ENCODE measurements around the gene MRPL53. TPM values are rescaled to one million over a fixed set of nuclear protein-coding genes. Genes with fewer than 3 reads are reported as not detected.

The MRPL53 gene
- total and polyA plus RNA-seq, 2 of the 13 experiments (the other 11 are each of a cell fraction or from before 2014, with no cell fraction given), result 34.3 to 51.9 TPM

DNA sequence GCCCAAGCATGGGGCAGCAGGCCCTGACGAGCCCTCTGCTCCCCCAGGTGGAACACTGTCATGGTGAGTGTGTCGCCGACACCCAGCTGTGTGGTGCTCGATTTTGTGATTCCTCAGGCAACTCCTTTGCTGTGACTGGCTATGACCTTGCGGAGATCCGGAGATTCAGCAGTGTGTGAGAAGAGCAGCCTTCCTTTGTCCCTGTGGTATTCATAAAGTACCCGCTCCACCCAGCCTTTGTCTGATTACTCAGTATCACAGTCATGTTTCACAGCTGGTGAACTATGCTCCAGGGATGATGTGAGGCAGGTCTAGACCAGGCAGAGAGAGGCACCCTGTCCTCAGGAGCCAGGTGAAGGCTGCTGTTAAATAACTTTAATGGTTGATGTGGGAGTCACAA is 47.0 kb downstream of the MRPL53 start (continued):
- TF ChIP-seq, protein P1, sequence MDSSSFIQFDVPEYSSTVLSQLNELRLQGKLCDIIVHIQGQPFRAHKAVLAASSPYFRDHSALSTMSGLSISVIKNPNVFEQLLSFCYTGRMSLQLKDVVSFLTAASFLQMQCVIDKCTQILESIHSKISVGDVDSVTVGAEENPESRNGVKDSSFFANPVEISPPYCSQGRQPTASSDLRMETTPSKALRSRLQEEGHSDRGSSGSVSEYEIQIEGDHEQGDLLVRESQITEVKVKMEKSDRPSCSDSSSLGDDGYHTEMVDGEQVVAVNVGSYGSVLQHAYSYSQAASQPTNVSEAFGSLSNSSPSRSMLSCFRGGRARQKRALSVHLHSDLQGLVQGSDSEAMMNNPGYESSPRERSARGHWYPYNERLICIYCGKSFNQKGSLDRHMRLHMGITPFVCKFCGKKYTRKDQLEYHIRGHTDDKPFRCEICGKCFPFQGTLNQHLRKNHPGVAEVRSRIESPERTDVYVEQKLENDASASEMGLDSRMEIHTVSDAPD (CRISPR knock-in tag; IDR thresholded peaks at IDR 0.05), result 0 out of 2 replicates have a peak, but pooled peaks have one; percentile 57
- TF ChIP-seq, protein P2, sequence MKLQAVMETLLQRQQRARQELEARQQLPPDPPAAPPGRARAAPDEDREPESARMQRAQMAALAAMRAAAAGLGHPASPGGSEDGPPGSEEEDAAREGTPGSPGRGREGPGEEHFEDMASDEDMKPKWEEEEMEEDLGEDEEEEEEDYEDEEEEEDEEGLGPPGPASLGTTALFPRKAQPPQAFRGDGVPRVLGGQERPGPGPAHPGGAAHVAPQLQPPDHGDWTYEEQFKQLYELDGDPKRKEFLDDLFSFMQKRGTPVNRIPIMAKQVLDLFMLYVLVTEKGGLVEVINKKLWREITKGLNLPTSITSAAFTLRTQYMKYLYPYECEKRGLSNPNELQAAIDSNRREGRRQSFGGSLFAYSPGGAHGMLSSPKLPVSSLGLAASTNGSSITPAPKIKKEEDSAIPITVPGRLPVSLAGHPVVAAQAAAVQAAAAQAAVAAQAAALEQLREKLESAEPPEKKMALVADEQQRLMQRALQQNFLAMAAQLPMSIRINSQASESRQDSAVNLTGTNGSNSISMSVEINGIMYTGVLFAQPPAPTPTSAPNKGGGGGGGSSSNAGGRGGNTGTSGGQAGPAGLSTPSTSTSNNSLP (IDR thresholded peaks at IDR 0.05; ENCODE audit: low read depth, low read length), result peak; percentile 64
- peak; percentile 52; the same call in 1 of the 2 replicates for TF ChIP-seq SOX5 (CRISPR knock-in tag; IDR thresholded peaks at IDR 0.05; ENCODE audit: borderline replicate concordance)
- peak; percentile 51; the same call in 1 of the 2 replicates for TF ChIP-seq HOXA9 (CRISPR knock-in tag; IDR thresholded peaks at IDR 0.05; ENCODE audit: borderline replicate concordance)
- TF ChIP-seq POLR2G (IDR thresholded peaks at IDR 0.05; ENCODE audit: low read depth, low read length), result peak; percentile 17; the same call in 1 of the 2 replicates
- TF ChIP-seq MTA1 (CRISPR knock-in tag; IDR thresholded peaks at IDR 0.05; ENCODE audit: borderline replicate concordance), result no peak
- TF ChIP-seq MAFG (CRISPR knock-in tag; IDR thresholded peaks at IDR 0.05), result no peak
- TF ChIP-seq SMC3 (IDR thresholded peaks at IDR 0.05; ENCODE audit: low read length), result no peak

DNA sequence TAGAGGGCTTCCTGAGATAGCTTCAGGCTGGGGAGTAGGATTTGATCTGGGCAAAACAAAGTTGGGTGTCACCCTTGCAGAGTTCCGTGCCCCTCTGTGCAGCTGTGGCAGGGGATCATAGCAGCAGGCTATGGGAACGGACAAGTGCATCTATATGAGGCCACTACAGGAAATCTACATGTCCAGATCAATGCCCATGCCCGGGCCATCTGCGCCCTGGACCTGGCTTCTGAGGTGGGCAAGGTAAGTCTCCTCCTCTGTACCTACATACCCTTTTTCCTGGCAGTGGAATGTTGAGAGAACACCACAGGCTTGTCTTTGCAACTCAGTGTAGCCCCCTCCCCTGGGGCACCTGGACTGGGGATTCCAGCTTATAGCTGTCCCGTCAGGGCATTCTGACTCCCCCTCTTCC is 47.5 kb downstream of the MRPL53 start:
- POLR2A ChIA-PET, result interaction anchor here (0.5 to 9.5 kb wide), 11 partner anchors 10 to 76 kb away, joined by 3 to 272 read pairs (median 4); partner anchors contain the start of genes CCDC142, INO80B, RTKN and TTC31
- H3K4me2 ChIP-seq (ENCODE audit: low read depth, low read length), result no peak overlapping the region
- H3K4me3 ChIP-seq (replicated peaks in 1 of 3; ENCODE audit: insufficient read depth in 1 of 3, low read depth in 2 of 3, low read length in 3 of 3), result no peak overlapping the region
- no peaks in the 10 kb centered on the region for H3K9me3 ChIP-seq (ENCODE audit: low read length)
- no peak for DNase-seq (ENCODE audit: low spot score)
- CTCF ChIA-PET (ENCODE audit: low intra/inter-chr PET ratio, low total read pairs), result no interaction called here
- no peak overlapping the region for H3K9ac ChIP-seq (ENCODE audit: insufficient read depth, low read depth, low read length)
- no peak overlapping the region for H2AFZ ChIP-seq (ENCODE audit: low read length)
- peaks cover 15% of the 10 kb centered on the region; the same call in 1 of the 2 replicates for H4K20me1 ChIP-seq (ENCODE audit: insufficient read depth, low read length)
- ATAC-seq, result no peak
- in situ Hi-C loops (cut with HindIII; ENCODE audit: extremely low pct_ligation_motif_present, low pct_unique_long_range_greater_than_20kb) (no loop called here), intact Hi-C loops (cut with micrococcal nuclease; ENCODE audit: unreplicated experiment) (loop anchor here (1.0 to 2.0 kb wide), 2 partner anchors 17 to 40 kb away; partner anchors contain the start of gene MOGS)
- H3K4me1 ChIP-seq (ENCODE audit: insufficient read depth, low read length), result peaks cover 89% of the 10 kb centered on the region
- no peaks in the 10 kb centered on the region for H3K79me2 ChIP-seq (ENCODE audit: insufficient read depth, low read length)
- 91% methylated on average over 5 of the region's 5 CpGs for WGBS (ENCODE audit: low lambda C conversion rate)
- no peak for FAIRE-seq
- no TSS peak for BruUV-seq (replicated peaks)
- peaks cover 0 to 5% of the 10 kb centered on the region in 2 experiments; a peak in 1 of 5 replicates for H3K27me3 ChIP-seq (ENCODE audit: control insufficient read depth in 1 of 2, insufficient read depth in 2 of 2, low read length in 2 of 2)
- peak overlapping the region; percentile 6 for H3K27ac ChIP-seq (ENCODE audit: extremely low read length, insufficient read depth, low read length)
- H3K36me3 ChIP-seq (replicated peaks in 1 of 2; ENCODE audit: control insufficient read depth in 1 of 2, insufficient read depth in 2 of 2, low read length in 2 of 2), result peaks cover 24 to 48% of the 10 kb centered on the region in 2 experiments
- TF ChIP-seq ZNF24 (IDR thresholded peaks at IDR 0.05) (no peak), EHMT2 (IDR thresholded peaks at IDR 0.05; ENCODE audit: borderline replicate concordance, low read depth, low read length) (no peak), RBFOX2 (IDR thresholded peaks at IDR 0.05; ENCODE audit: low read depth, low read length) (peak; percentile 54; the same call in 1 of the 2 replicates), PHF5A (CRISPR knock-in tag; IDR thresholded peaks at IDR 0.05; ENCODE audit: low read depth, unreplicated experiment) (peak; percentile 25), ZNF263 (CRISPR knock-in tag; IDR thresholded peaks at IDR 0.05) (0 out of 2 replicates have a peak, but pooled peaks have one; percentile 28), IRF2 (CRISPR knock-in tag; IDR thresholded peaks at IDR 0.05) (0 out of 2 replicates have a peak, but pooled peaks have one; percentile 0), ZNF883 (CRISPR knock-in tag; IDR thresholded peaks at IDR 0.05; ENCODE audit: not compliant biosample characterization) (peak; percentile 9), POLR2AphosphoS2 (IDR thresholded peaks at IDR 0.05; ENCODE audit: low read depth, low read length) (0 out of 2 replicates have a peak, but pooled peaks have one; percentile 54), RBM22 (optimal IDR thresholded peaks at IDR 0.05; ENCODE audit: low read length) (peak; percentile 13)
- TF ChIP-seq, protein P3, sequence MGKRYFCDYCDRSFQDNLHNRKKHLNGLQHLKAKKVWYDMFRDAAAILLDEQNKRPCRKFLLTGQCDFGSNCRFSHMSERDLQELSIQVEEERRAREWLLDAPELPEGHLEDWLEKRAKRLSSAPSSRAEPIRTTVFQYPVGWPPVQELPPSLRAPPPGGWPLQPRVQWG (CRISPR knock-in tag; IDR thresholded peaks at IDR 0.05; ENCODE audit: borderline replicate concordance, low read depth), result no peak
- TF ChIP-seq, protein P4, sequence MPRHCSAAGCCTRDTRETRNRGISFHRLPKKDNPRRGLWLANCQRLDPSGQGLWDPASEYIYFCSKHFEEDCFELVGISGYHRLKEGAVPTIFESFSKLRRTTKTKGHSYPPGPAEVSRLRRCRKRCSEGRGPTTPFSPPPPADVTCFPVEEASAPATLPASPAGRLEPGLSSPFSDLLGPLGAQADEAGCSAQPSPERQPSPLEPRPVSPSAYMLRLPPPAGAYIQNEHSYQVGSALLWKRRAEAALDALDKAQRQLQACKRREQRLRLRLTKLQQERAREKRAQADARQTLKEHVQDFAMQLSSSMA (CRISPR knock-in tag; IDR thresholded peaks at IDR 0.05), result 0 out of 2 replicates have a peak, but pooled peaks have one; percentile 9

Data from HepG2 (cell line).